NCI-H187 treated with DMSO at 0.1 percent for 48 hours (cell line): Measurements from ENCODE around the gene SOBP.

ENCODE experiments used
- DNase-seq: peaks from one replicate; lab custom pipeline; 2025; lab: John Stamatoyannopoulos, UW

Gene SOBP

GRCh38 chr6:107638493-107638892, 148.6 kb downstream of the SOBP start:
- no peak for DNase-seq

GRCh38 chr6:107639511-107639910, 149.6 kb downstream of the SOBP start:
- DNase-seq = no peak

- DNase-seq = no peak
These were observed 151.2 kb downstream of the SOBP start for GRCh38 chr6:107641071-107641470.

- no peak for DNase-seq
These were observed 151.6 kb downstream of the SOBP start for GRCh38 chr6:107641500-107641941.

GRCh38 chr6:107642095-107642860, 152.4 kb downstream of the SOBP start:
- no peak for DNase-seq

GRCh38 chr6:107642861-107643328, 153.0 kb downstream of the SOBP start:
- DNase-seq = no peak

- DNase-seq = no peak
These were observed 154.6 kb downstream of the SOBP start for GRCh38 chr6:107644513-107644912.

- DNase-seq = no peak
These were observed 155.8 kb downstream of the SOBP start for GRCh38 chr6:107645740-107646139.

- DNase-seq = no peak
These were observed 156.3 kb downstream of the SOBP start for GRCh38 chr6:107646176-107646575.

- DNase-seq = no peak
These were observed 157.0 kb downstream of the SOBP start for GRCh38 chr6:107646776-107647438.

GRCh38 chr6:107647439-107647948, 157.6 kb downstream of the SOBP start:
- no peak for DNase-seq

GRCh38 chr6:107648983-107649382, 159.1 kb downstream of the SOBP start:
- DNase-seq = no peak

GRCh38 chr6:107652526-107653182, 162.7 kb downstream of the SOBP start:
- DNase-seq = no peak

- peak; percentile 88 for DNase-seq
These were observed 163.3 kb downstream of the SOBP start for GRCh38 chr6:107653183-107653580.

- DNase-seq = no peak
These were observed 164.0 kb downstream of the SOBP start for GRCh38 chr6:107653861-107654394.

- DNase-seq = no peak
These were observed 164.8 kb downstream of the SOBP start for GRCh38 chr6:107654764-107655163.

GRCh38 chr6:107655245-107655644, 165.3 kb downstream of the SOBP start:
- no peak for DNase-seq

- no peak for DNase-seq
These were observed 165.9 kb downstream of the SOBP start for GRCh38 chr6:107655864-107656263.

GRCh38 chr6:107656401-107656800, 166.5 kb downstream of the SOBP start:
- no peak for DNase-seq

- no peak for DNase-seq
These were observed 167.0 kb downstream of the SOBP start for GRCh38 chr6:107656883-107657282.

- DNase-seq = no peak
These were observed 167.4 kb downstream of the SOBP start for GRCh38 chr6:107657373-107657754.

GRCh38 chr6:107657755-107658461, 168.0 kb downstream of the SOBP start:
- no peak for DNase-seq
